NCI-H1436 treated with DMSO at 0.1 percent for 48 hours (cell line): ENCODE results near the gene KRTAP26-1.

Source experiments
- DNase-seq: peaks from one replicate; lab custom pipeline; 2025; lab: John Stamatoyannopoulos, UW

The KRTAP26-1 gene

GRCh38 chr21:30320215-30320614 is at the start of gene KRTAP26-1:
TSS of gene KRTAP26-1 (minus strand) at chr21:30320315. CDS start at chr21:30320035, 280 bp downstream.
- no peak for DNase-seq

- DNase-seq: no peak
These were observed 35.8 kb upstream of the KRTAP26-1 start for GRCh38 chr21:30355906-30356305.

- no peak for DNase-seq
These were observed 34.3 kb upstream of the KRTAP26-1 start for GRCh38 chr21:30354308-30355005.

- no peak for DNase-seq
These were observed 31.4 kb upstream of the KRTAP26-1 start for GRCh38 chr21:30351534-30351933.

GRCh38 chr21:30349572-30349971 is 29.5 kb upstream of the KRTAP26-1 start:
- DNase-seq: no peak

GRCh38 chr21:30348506-30348905 is 28.4 kb upstream of the KRTAP26-1 start, which contains the start of gene KRTAP23-1:
TSS of gene KRTAP23-1 (minus strand) at chr21:30348606. CDS start at chr21:30348606, 0 bp downstream.
- DNase-seq: no peak

GRCh38 chr21:30345014-30345413 is 24.9 kb upstream of the KRTAP26-1 start:
- no peak for DNase-seq

- DNase-seq: no peak
These were observed 20.8 kb upstream of the KRTAP26-1 start for GRCh38 chr21:30340714-30341573.

- DNase-seq: no peak
These were observed 18.6 kb upstream of the KRTAP26-1 start for GRCh38 chr21:30338717-30339116.

GRCh38 chr21:30337772-30338171 is 17.7 kb upstream of the KRTAP26-1 start:
- DNase-seq: no peak

GRCh38 chr21:30337276-30337744 is 17.2 kb upstream of the KRTAP26-1 start, which contains the start of gene KRTAP27-1:
TSS of gene KRTAP27-1 (minus strand) at chr21:30337694. CDS start at chr21:30337668, 26 bp downstream.
- DNase-seq: no peak

- no peak for DNase-seq
These were observed 16.5 kb upstream of the KRTAP26-1 start for GRCh38 chr21:30336596-30336995.

GRCh38 chr21:30333736-30334135 is 13.6 kb upstream of the KRTAP26-1 start:
- DNase-seq: no peak

GRCh38 chr21:30332681-30333080 is 12.6 kb upstream of the KRTAP26-1 start:
- DNase-seq: no peak

GRCh38 chr21:30329203-30329875 is 9.2 kb upstream of the KRTAP26-1 start:
- DNase-seq: no peak

GRCh38 chr21:30326390-30326789 is 6.3 kb upstream of the KRTAP26-1 start:
- no peak for DNase-seq

GRCh38 chr21:30315701-30316100 is 4.4 kb downstream of the KRTAP26-1 start:
- DNase-seq: no peak

GRCh38 chr21:30306884-30307283 is 13.2 kb downstream of the KRTAP26-1 start:
- DNase-seq: no peak

- DNase-seq: no peak
These were observed 15.0 kb downstream of the KRTAP26-1 start for GRCh38 chr21:30305136-30305535.

- no peak for DNase-seq
These were observed 30.9 kb downstream of the KRTAP26-1 start, which contains the start of gene KRTAP25-1 for GRCh38 chr21:30289215-30289614. TSS of gene KRTAP25-1 (minus strand) at chr21:30289514. CDS start at chr21:30289490, 24 bp downstream.

GRCh38 chr21:30282850-30283249 is 37.3 kb downstream of the KRTAP26-1 start, which contains the start of gene KRTAP24-1:
TSS of gene KRTAP24-1 (minus strand) at chr21:30282950. CDS start at chr21:30282932, 18 bp downstream.
- DNase-seq: no peak

- DNase-seq: no peak
These were observed 48.5 kb downstream of the KRTAP26-1 start for GRCh38 chr21:30271611-30272010.
